ENCODE results near the gene NR2F1-AS1.

Gene NR2F1-AS1

DNA sequence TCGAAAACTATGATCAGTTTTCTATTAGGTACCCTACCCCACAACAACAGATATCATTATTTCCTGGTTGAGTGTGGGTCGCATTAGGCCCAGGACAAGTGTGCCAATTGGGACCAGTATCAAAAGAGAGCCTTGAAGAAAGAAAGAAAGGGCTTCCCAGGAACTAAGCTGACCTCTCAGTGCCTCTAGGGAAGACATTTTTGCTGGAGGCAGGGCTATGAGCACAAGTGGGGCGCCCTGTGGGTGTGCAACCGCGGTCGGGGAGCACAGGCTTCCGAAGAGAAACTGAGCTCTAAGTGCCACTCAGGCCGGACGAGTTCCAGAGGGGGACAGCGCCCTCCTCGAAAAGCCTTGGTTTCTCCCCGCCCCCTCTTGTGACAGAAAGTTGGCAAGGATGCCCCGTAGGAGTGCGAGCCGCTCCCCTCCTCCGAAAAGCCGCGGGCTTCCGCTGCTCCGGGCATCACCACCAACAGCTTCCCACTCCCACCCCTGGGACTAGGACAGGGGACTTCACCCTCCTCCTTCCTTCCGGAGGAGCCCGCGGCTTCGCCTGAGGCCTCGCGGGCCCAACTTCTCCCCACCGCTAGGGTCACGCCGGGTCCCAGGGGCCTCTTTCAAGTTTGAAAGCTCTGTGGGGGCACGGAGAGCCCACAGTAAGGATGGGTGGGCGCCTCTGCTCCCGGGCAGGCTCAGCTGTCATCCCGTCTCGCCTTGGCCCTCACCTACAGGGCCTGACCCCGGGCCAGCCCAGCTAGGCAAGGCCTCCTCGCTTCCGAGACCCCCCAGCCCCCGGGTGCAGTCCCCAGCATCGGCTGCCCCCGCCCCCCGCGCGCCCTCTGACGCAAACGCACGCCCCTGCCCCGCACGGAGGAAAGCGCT lies 2.0 kb downstream of the NR2F1-AS1 start:
- H3K27ac ChIP-seq, result no peak overlapping the region
- ChIA-PET CTCF (interaction anchor here (0.6 to 1.3 kb wide), 3 partner anchors 222 to 890 kb away, joined by 3 to 5 read pairs (median 3); no protein-coding TSS in a partner anchor), POLR2A (ENCODE audit: low non-redundant PET) (no interaction called here)
- TF ChIP-seq, protein P1, sequence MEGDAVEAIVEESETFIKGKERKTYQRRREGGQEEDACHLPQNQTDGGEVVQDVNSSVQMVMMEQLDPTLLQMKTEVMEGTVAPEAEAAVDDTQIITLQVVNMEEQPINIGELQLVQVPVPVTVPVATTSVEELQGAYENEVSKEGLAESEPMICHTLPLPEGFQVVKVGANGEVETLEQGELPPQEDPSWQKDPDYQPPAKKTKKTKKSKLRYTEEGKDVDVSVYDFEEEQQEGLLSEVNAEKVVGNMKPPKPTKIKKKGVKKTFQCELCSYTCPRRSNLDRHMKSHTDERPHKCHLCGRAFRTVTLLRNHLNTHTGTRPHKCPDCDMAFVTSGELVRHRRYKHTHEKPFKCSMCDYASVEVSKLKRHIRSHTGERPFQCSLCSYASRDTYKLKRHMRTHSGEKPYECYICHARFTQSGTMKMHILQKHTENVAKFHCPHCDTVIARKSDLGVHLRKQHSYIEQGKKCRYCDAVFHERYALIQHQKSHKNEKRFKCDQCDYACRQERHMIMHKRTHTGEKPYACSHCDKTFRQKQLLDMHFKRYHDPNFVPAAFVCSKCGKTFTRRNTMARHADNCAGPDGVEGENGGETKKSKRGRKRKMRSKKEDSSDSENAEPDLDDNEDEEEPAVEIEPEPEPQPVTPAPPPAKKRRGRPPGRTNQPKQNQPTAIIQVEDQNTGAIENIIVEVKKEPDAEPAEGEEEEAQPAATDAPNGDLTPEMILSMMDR (conservative IDR thresholded peaks at IDR 0.05; ENCODE audit: low read depth), result no peak
- no peak for DNase-seq (ENCODE audit: low spot score)

DNA sequence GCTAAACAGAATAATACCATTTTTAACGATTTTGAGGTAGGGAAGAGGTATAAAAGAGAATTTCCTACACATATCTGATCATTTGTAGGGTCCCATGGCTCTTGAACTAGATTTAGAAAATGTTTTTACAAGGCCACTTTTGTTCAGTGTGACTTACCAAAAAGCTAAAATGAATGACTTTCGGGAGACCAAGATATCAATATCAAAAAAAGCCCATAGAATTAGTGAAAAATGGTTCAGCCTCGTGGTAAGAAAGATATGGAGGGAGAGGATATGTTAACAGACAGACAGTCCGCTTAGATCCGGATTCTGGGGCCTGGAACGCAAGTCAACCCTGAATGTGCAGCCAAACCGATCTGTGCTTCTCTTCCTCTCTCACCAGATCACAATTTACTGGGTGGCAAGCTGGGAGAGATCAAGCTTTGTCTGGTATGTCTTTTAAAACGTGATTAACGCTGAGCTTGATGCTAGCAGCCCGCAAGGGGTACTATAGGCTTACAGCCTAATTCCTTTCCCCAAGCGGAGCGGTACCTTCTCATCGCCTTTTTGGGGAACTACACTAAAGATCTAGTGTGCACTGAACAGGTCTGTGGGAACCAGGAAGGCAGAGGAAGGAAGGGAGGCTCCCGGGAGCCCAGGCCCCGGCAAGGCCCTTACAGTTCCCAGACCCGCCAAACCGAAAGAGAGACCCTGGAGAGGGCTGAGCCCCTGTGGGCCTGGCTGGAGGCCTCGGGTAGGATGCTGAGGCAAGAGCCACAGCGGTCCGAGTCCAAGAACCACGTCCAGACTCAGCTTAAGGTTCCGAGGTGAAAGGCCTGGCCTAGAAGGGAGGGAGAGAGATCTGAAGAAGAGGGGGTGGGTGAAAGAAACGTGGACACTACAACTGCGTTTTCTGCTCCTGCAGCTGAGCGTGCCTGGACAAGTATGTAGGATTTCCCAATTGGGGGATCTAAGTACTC lies 2.9 kb downstream of the NR2F1-AS1 start:
- no peak for DNase-seq (ENCODE audit: low spot score)
- TF ChIP-seq, protein P1 (conservative IDR thresholded peaks at IDR 0.05; ENCODE audit: low read depth), result no peak
- ChIA-PET POLR2A (ENCODE audit: low non-redundant PET) (no interaction called here), CTCF (interaction anchor here (1.3 kb wide), 1 partner anchor 222 kb away, joined by 3 read pairs; no protein-coding TSS in a partner anchor)
- H3K27ac ChIP-seq, result no peak overlapping the region

DNA sequence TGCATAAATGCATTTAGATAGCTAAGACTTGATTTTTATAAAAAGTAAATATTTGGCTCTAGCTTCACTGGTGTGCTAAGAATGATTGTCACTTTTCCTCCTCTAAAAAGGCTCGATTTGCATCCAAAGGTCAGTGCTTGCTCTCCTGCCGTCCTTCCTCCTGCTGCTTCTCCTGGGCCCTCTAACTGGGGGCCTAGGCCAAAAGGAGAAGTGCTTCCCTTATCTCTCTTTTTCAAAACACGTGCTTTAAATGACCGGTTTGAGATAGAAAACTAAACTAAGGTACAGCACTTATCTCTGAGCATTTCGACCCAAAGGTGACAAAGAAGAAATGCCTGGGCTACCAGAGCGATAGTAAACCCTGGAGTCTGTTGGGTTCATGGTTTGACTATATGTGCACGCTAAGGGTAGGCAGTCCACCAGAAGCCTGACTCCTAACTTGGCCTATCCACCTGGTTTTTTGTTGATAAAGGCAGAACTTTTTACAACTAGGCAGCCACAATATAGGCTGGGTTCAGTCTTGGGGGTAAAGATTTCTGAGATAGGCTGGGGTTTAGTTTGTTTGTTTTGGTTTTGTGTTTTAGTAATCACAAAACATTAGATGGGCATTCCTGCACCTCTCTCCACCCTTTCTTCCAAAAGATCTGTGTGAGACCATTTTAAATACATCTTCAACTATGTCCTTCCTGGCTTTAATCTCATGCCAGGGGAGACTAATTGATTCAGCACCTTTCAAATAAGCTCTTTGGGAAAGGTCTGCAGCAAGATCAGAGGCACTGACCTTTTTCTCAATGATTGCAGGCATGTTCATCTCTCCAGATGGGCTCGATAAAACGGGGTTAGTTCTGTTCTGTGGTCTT lies 3.8 kb downstream of the NR2F1-AS1 start:
- ChIA-PET POLR2A (ENCODE audit: low non-redundant PET) (no interaction called here), CTCF (interaction anchor here (0.8 kb wide), 1 partner anchor 224 kb away, joined by 3 read pairs; no protein-coding TSS in a partner anchor)
- H3K27ac ChIP-seq, result no peak overlapping the region
- TF ChIP-seq, protein P1 (conservative IDR thresholded peaks at IDR 0.05; ENCODE audit: low read depth), result no peak
- no peak for DNase-seq (ENCODE audit: low spot score)

GRCh38 chr5:93575461-93576414 lies 5.3 kb downstream of the NR2F1-AS1 start:
- ChIA-PET CTCF (interaction anchor here (0.7 kb wide), 1 partner anchor 19 kb away, joined by 3 read pairs; no protein-coding TSS in a partner anchor), POLR2A (ENCODE audit: low non-redundant PET) (no interaction called here)
- no peak overlapping the region for H3K27ac ChIP-seq
- TF ChIP-seq, protein P1 (conservative IDR thresholded peaks at IDR 0.05; ENCODE audit: low read depth), result no peak
- no peak for DNase-seq (ENCODE audit: low spot score)

GRCh38 chr5:93574491-93575305 lies 6.3 kb downstream of the NR2F1-AS1 start:
- ChIA-PET CTCF (interaction anchor here (0.6 kb wide), 1 partner anchor 1064 kb away, joined by 3 read pairs; no protein-coding TSS in a partner anchor), POLR2A (ENCODE audit: low non-redundant PET) (no interaction called here)
- TF ChIP-seq, protein P1 (conservative IDR thresholded peaks at IDR 0.05; ENCODE audit: low read depth), result no peak
- no peak for DNase-seq (ENCODE audit: low spot score)
- H3K27ac ChIP-seq, result no peak overlapping the region
